IPS-20b (cell line): ENCODE measurements around the gene RBM20.
"Not testable (repeated sequence)": the region's sequence is repeated elsewhere in the genome, so short reads cannot be mapped to it uniquely, and the experiment has no call there.

ENCODE experiments used
- H3K27ac ChIP-seq: one replicate; pipeline ENCODE4 v1.5.1; 2013; ENCODE audit warnings: low read length
- H3K27me3 ChIP-seq: 2 replicates; pipeline ENCODE4 v1.6.1; 2013; ENCODE audit warnings: mild to moderate bottlenecking, low read length, inconsistent platforms; ENCODE audit not compliant: insufficient read depth
- H3K36me3 ChIP-seq: 2 replicates; pipeline ENCODE4 v1.6.1; 2013; ENCODE audit warnings: low read depth, mild to moderate bottlenecking, inconsistent platforms, low read length, moderate library complexity; ENCODE audit not compliant: insufficient read depth
- H3K4me1 ChIP-seq: 2 replicates; pipeline ENCODE4 v1.6.1; 2013; ENCODE audit warnings: mild to moderate bottlenecking, control low read depth, inconsistent platforms, low read length, moderate library complexity; ENCODE audit not compliant: insufficient read depth
- H3K4me3 ChIP-seq: 2 replicates; pipeline ENCODE4 v1.5.1; 2013; ENCODE audit warnings: mild to moderate bottlenecking, low read length, inconsistent platforms
- H3K9ac ChIP-seq: 2 replicates; pipeline ENCODE4 v1.6.1; 2013; ENCODE audit warnings: low read depth, mild to moderate bottlenecking, inconsistent platforms, low read length, moderate library complexity
- H3K9me3 ChIP-seq: 2 replicates; pipeline ENCODE4 v1.6.1; 2013; ENCODE audit warnings: mild to moderate bottlenecking, low read depth, low read length, inconsistent platforms; ENCODE audit not compliant: insufficient read depth

The RBM20 gene

GRCh38 chr10:110651044-110651958 is 7.2 kb downstream of the RBM20 start:
- no peak overlapping the region for H3K9ac ChIP-seq
- H3K27ac ChIP-seq: no peak overlapping the region
- no peak overlapping the region for H3K4me3 ChIP-seq

GRCh38 chr10:110652475-110653118 is 8.5 kb downstream of the RBM20 start:
- H3K27ac ChIP-seq: no peak overlapping the region
- H3K4me1 ChIP-seq: 0 out of 2 replicates have a peak, but pooled peaks cover 3% of the 10 kb centered on the region
- no peak overlapping the region for H3K9ac ChIP-seq
- H3K27me3 ChIP-seq: no peaks in the 10 kb centered on the region
- no peak overlapping the region for H3K4me3 ChIP-seq
- H3K36me3 ChIP-seq: no peaks in the 10 kb centered on the region
- no peaks in the 10 kb centered on the region for H3K9me3 ChIP-seq

More at GRCh38 chr10:110651044-110651958, 7.2 kb downstream of the RBM20 start:
- Histone ChIP-seq H3K4me1 (0 out of 2 replicates have a peak, but pooled peaks cover 3% of the 10 kb centered on the region), H3K36me3 (no peaks in the 10 kb centered on the region), H3K27me3 (peaks cover 9% of the 10 kb centered on the region), H3K9me3 (no peaks in the 10 kb centered on the region)

- H3K27me3 ChIP-seq: no peaks in the 10 kb centered on the region
- no peaks in the 10 kb centered on the region for H3K4me1 ChIP-seq
- no peak overlapping the region for H3K27ac ChIP-seq
- no peaks in the 10 kb centered on the region for H3K36me3 ChIP-seq
- no peak overlapping the region for H3K9ac ChIP-seq
- no peaks in the 10 kb centered on the region for H3K9me3 ChIP-seq
- no peak overlapping the region for H3K4me3 ChIP-seq
Observed at GRCh38 chr10:110655320-110655719, 11.2 kb downstream of the RBM20 start.

GRCh38 chr10:110656612-110657011 is 12.5 kb downstream of the RBM20 start:
- no peak overlapping the region for H3K9ac ChIP-seq
- no peaks in the 10 kb centered on the region for H3K9me3 ChIP-seq
- no peaks in the 10 kb centered on the region for H3K4me1 ChIP-seq
- H3K4me3 ChIP-seq: no peak overlapping the region
- H3K27ac ChIP-seq: no peak overlapping the region
- H3K27me3 ChIP-seq: no peaks in the 10 kb centered on the region
- H3K36me3 ChIP-seq: no peaks in the 10 kb centered on the region

GRCh38 chr10:110657973-110658691 is 14.0 kb downstream of the RBM20 start:
- Histone ChIP-seq H3K9me3 (no peaks in the 10 kb centered on the region), H3K36me3 (no peaks in the 10 kb centered on the region), H3K4me1 (no peaks in the 10 kb centered on the region), H3K27ac (no peak overlapping the region), H3K9ac (no peak overlapping the region), H3K27me3 (no peaks in the 10 kb centered on the region), H3K4me3 (no peak overlapping the region)

GRCh38 chr10:110659558-110659957 is 15.4 kb downstream of the RBM20 start:
- Histone ChIP-seq H3K4me1 (no peaks in the 10 kb centered on the region), H3K9me3 (no peaks in the 10 kb centered on the region), H3K9ac (no peak overlapping the region), H3K27ac (no peak overlapping the region), H3K36me3 (no peaks in the 10 kb centered on the region), H3K27me3 (no peaks in the 10 kb centered on the region), H3K4me3 (no peak overlapping the region)

- H3K4me1 ChIP-seq, H3K9me3 ChIP-seq, H3K27me3 ChIP-seq, H3K27ac ChIP-seq, H3K4me3 ChIP-seq, H3K9ac ChIP-seq, H3K36me3 ChIP-seq: not testable (repeated sequence)
Observed at GRCh38 chr10:110660289-110660688, 16.2 kb downstream of the RBM20 start.

- no peaks in the 10 kb centered on the region for H3K27me3 ChIP-seq
- no peak overlapping the region for H3K4me3 ChIP-seq
- H3K9me3 ChIP-seq: no peaks in the 10 kb centered on the region
- no peaks in the 10 kb centered on the region for H3K4me1 ChIP-seq
- H3K27ac ChIP-seq: no peak overlapping the region
- no peak overlapping the region for H3K9ac ChIP-seq
- H3K36me3 ChIP-seq: no peaks in the 10 kb centered on the region
Observed at GRCh38 chr10:110661292-110661691, 17.2 kb downstream of the RBM20 start.

- Histone ChIP-seq H3K4me1 (peaks cover 21% of the 10 kb centered on the region), H3K27ac (no peak overlapping the region), H3K27me3 (peaks cover 30% of the 10 kb centered on the region), H3K36me3 (no peaks in the 10 kb centered on the region), H3K9me3 (no peaks in the 10 kb centered on the region), H3K4me3 (no peak overlapping the region), H3K9ac (no peak overlapping the region)
Observed at GRCh38 chr10:110664483-110665420, 20.6 kb downstream of the RBM20 start.

- H3K9ac ChIP-seq, H3K4me3 ChIP-seq, H3K9me3 ChIP-seq, H3K36me3 ChIP-seq, H3K27ac ChIP-seq: not testable (repeated sequence)
- Histone ChIP-seq H3K27me3 (peaks cover 45% of the 10 kb centered on the region), H3K4me1 (peaks cover 21% of the 10 kb centered on the region)
Observed at GRCh38 chr10:110666259-110666658, 22.1 kb downstream of the RBM20 start.

GRCh38 chr10:110666673-110667072 is 22.5 kb downstream of the RBM20 start:
- Histone ChIP-seq H3K27ac (no peak overlapping the region), H3K4me1 (peaks cover 21% of the 10 kb centered on the region)

More at GRCh38 chr10:110666673-110667072, 22.5 kb downstream of the RBM20 start:
- no peak overlapping the region for H3K4me3 ChIP-seq
- no peaks in the 10 kb centered on the region for H3K9me3 ChIP-seq
- H3K36me3 ChIP-seq: no peaks in the 10 kb centered on the region
- peaks cover 49% of the 10 kb centered on the region for H3K27me3 ChIP-seq
- no peak overlapping the region for H3K9ac ChIP-seq
